ENCODE measurements around the gene EGLN3.

Gene EGLN3

GRCh38 chr14:33934043-33934750 lies 16.7 kb downstream of the EGLN3 start:
- Histone ChIP-seq H3K4me3 (no peak overlapping the region), H3K4me1 (peaks cover 0 to 62% (median 17%) of the 10 kb centered on the region in 4 donors), H3K9me3 (no peaks in the 10 kb centered on the region), H3K27me3 (no peaks in the 10 kb centered on the region), H3K27ac (no peak overlapping the region), H3K36me3 (no peaks in the 10 kb centered on the region)
- intact Hi-C loops (cut with DNase I; ENCODE audit: low total_unique reads) = no loop called here
- no peak for DNase-seq
- TF ChIP-seq, protein P1, sequence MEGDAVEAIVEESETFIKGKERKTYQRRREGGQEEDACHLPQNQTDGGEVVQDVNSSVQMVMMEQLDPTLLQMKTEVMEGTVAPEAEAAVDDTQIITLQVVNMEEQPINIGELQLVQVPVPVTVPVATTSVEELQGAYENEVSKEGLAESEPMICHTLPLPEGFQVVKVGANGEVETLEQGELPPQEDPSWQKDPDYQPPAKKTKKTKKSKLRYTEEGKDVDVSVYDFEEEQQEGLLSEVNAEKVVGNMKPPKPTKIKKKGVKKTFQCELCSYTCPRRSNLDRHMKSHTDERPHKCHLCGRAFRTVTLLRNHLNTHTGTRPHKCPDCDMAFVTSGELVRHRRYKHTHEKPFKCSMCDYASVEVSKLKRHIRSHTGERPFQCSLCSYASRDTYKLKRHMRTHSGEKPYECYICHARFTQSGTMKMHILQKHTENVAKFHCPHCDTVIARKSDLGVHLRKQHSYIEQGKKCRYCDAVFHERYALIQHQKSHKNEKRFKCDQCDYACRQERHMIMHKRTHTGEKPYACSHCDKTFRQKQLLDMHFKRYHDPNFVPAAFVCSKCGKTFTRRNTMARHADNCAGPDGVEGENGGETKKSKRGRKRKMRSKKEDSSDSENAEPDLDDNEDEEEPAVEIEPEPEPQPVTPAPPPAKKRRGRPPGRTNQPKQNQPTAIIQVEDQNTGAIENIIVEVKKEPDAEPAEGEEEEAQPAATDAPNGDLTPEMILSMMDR (IDR thresholded peaks at IDR 0.05) = no peak

DNA sequence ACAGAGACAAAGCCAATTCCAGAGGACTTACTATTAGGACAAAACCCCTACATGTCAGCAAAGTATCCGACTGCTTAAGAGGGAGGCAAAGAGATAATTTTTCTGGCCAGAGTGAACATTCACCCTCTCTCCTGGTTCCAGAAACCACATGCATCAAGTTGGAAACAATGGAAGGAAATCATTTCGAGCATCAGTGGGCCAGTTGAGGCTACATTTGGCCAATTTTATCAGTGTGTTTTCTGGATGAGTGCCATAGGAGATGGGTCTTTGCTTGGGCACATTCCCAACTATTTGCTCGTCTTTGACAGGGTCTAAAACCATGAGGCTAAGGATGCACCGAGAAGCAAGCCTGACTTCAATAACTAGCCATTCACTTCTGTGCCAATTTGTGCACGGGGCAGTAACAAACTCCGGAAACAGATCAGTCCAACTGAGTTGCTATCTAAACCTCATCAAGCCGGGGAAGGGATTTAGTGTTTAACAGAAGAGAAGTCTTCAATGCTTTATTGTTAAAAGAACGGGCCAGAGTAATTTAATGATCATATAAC lies 17.4 kb downstream of the EGLN3 start:
- no peak overlapping the region for H3K4me3 ChIP-seq
- peaks cover 0 to 54% (median 11%) of the 10 kb centered on the region in 4 donors for H3K4me1 ChIP-seq
- H3K36me3 ChIP-seq = peaks cover 0 to 7% (median 0%) of the 10 kb centered on the region in 3 donors
- H3K27ac ChIP-seq = no peak overlapping the region
- no peaks in the 10 kb centered on the region for H3K27me3 ChIP-seq
- DNase-seq = no peak
- intact Hi-C loops (cut with DNase I; ENCODE audit: low total_unique reads) = no loop called here
- no peaks in the 10 kb centered on the region for H3K9me3 ChIP-seq
- TF ChIP-seq, protein P1 (IDR thresholded peaks at IDR 0.05) = no peak

DNA sequence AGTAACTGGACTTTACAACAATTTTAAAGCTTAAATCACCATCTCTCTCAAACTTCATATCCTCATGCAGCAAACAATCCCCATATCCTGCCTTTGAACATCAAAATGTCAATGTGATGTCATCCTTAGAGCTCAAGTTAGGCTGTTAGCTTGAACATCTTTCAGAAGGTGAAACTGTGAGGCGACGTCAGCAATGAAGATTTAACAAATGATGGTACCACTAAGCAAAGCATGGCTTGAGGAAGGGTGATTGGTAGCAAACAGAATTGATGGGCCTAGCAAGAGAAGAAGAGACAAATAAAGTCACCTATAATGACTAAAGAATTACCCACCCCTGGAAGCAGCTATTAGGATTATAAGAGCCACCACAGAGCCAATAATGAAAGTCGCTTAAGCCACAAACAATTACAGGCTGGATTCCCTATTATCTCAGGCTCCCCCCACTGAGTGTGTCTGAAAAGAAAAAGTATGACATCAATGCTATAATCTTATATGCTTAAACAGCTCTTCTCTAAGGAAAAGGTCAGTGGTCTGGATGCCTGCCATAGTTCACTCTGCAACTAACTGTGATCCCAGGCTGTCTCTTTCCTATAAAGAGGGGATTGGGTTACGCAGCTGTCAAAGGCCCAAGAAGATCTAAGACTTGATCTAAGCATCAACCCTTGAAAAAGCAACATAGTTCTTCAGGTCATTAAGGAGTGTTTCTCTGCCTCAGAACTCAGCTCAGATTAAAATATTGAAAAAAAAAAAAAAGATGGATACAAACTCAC lies 18.1 kb downstream of the EGLN3 start:
- peaks cover 0 to 47% (median 5%) of the 10 kb centered on the region in 4 donors for H3K4me1 ChIP-seq
- intact Hi-C loops (cut with DNase I; ENCODE audit: low total_unique reads) = no loop called here
- no peak for DNase-seq
- TF ChIP-seq, protein P1 (IDR thresholded peaks at IDR 0.05) = no peak
- H3K9me3 ChIP-seq = no peaks in the 10 kb centered on the region
- H3K36me3 ChIP-seq = peaks cover 0 to 11% (median 0%) of the 10 kb centered on the region in 3 donors
- H3K27ac ChIP-seq = no peak overlapping the region
- no peak overlapping the region for H3K4me3 ChIP-seq
- no peaks in the 10 kb centered on the region for H3K27me3 ChIP-seq

DNA sequence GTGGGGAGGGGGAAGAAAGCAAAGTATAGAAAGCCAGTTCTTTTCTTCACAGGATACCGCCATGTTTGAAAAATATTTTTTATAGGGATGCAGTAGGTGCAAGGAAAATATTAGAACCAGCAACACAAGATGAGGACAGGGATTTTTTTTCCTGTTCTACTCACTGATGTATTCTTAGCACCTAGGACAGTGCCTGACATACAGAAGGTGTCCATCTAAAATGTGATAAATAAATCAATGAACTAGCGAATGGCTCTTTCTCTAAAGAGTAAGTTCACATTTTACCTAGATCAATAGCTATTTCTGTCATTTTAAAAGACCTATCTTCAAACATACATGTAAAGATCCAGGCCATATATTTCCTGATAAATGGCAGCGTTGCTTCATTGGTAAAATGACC lies 18.8 kb downstream of the EGLN3 start:
- TF ChIP-seq, protein P1 (IDR thresholded peaks at IDR 0.05) = no peak
- H3K27me3 ChIP-seq = no peaks in the 10 kb centered on the region
- intact Hi-C loops (cut with DNase I; ENCODE audit: low total_unique reads) = no loop called here
- H3K4me1 ChIP-seq = peaks cover 0 to 40% (median 3%) of the 10 kb centered on the region in 4 donors
- H3K9me3 ChIP-seq = no peaks in the 10 kb centered on the region
- no peak overlapping the region for H3K27ac ChIP-seq
- no peak for DNase-seq
- peaks cover 0 to 17% (median 0%) of the 10 kb centered on the region in 3 donors for H3K36me3 ChIP-seq
- H3K4me3 ChIP-seq = no peak overlapping the region

DNA sequence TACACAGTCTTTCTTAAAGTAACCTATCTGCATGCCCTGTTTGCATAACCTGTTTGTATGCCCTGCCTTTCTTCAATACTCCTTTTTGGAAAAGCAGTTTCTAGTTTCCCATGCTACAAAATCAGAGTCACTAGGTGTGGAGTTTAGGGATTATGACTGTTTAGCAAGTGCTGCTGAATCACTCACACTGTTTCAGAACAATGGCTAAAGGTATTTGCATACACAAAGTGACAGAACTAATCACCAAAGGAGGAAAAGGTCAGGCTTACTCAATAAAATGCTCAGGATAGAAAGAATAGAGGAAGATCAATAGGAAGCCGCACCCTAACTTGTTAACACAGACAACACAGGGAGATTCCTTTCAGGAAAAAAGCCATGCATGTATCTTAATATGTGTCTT lies 19.4 kb downstream of the EGLN3 start:
- peak overlapping the region in 1 of 2 donors; percentile 9 for H3K27ac ChIP-seq
- no peak for DNase-seq
- H3K27me3 ChIP-seq = no peaks in the 10 kb centered on the region
- peaks cover 0 to 17% (median 0%) of the 10 kb centered on the region in 3 donors for H3K36me3 ChIP-seq
- H3K4me1 ChIP-seq = peaks cover 0 to 34% (median 3%) of the 10 kb centered on the region in 4 donors
- TF ChIP-seq, protein P1 (IDR thresholded peaks at IDR 0.05) = no peak
- no peaks in the 10 kb centered on the region for H3K9me3 ChIP-seq
- no peak overlapping the region for H3K4me3 ChIP-seq
- intact Hi-C loops (cut with DNase I; ENCODE audit: low total_unique reads) = no loop called here

All from tibial artery (tissue), 4 donors.